ENCODE results near the gene C16orf54. TPM values are rescaled to one million over a fixed set of nuclear protein-coding genes. Genes with fewer than 3 reads are reported as not detected.
"Not testable (repeated sequence)": the region's sequence is repeated elsewhere in the genome, so short reads cannot be mapped to it uniquely, and the experiment has no call there.

The C16orf54 gene
- total RNA-seq, 2 donors from 2014 or later, result 1.7 TPM

GRCh38 chr16:29738514-29738913 is 7.3 kb downstream of the C16orf54 start:
- peak overlapping the region; percentile 43 for H3K27ac ChIP-seq
- DNase-seq, result peak; percentile 63

GRCh38 chr16:29737713-29738112 is 8.1 kb downstream of the C16orf54 start:
- intact Hi-C loops (cut with DNase I), result no loop called here
- H3K4me1 ChIP-seq, result peaks cover 21% of the 10 kb centered on the region
- peak overlapping the region; percentile 43 for H3K27ac ChIP-seq
- TF ChIP-seq, protein P1, sequence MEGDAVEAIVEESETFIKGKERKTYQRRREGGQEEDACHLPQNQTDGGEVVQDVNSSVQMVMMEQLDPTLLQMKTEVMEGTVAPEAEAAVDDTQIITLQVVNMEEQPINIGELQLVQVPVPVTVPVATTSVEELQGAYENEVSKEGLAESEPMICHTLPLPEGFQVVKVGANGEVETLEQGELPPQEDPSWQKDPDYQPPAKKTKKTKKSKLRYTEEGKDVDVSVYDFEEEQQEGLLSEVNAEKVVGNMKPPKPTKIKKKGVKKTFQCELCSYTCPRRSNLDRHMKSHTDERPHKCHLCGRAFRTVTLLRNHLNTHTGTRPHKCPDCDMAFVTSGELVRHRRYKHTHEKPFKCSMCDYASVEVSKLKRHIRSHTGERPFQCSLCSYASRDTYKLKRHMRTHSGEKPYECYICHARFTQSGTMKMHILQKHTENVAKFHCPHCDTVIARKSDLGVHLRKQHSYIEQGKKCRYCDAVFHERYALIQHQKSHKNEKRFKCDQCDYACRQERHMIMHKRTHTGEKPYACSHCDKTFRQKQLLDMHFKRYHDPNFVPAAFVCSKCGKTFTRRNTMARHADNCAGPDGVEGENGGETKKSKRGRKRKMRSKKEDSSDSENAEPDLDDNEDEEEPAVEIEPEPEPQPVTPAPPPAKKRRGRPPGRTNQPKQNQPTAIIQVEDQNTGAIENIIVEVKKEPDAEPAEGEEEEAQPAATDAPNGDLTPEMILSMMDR (IDR thresholded peaks at IDR 0.05), result no peak
- H3K4me3 ChIP-seq, result no peak overlapping the region
- H3K9ac ChIP-seq (ENCODE audit: low read depth in 2 of 2, low read length in 2 of 2), result no peak overlapping the region
- H3K36me3 ChIP-seq, result no peaks in the 10 kb centered on the region
- no peaks in the 10 kb centered on the region for H3K9me3 ChIP-seq
- peak; percentile 39 for DNase-seq
- H3K27me3 ChIP-seq, result no peaks in the 10 kb centered on the region

More at GRCh38 chr16:29738514-29738913, 7.3 kb downstream of the C16orf54 start:
- H3K4me3 ChIP-seq, result no peak overlapping the region
- H3K4me1 ChIP-seq, result peaks cover 21% of the 10 kb centered on the region
- TF ChIP-seq, protein P1 (IDR thresholded peaks at IDR 0.05), result no peak
- intact Hi-C loops (cut with DNase I), result no loop called here
- no peaks in the 10 kb centered on the region for H3K36me3 ChIP-seq
- H3K9ac ChIP-seq (ENCODE audit: low read depth in 2 of 2, low read length in 2 of 2), result peak overlapping the region in 1 of 2 donors; percentile 46
- no peaks in the 10 kb centered on the region for H3K9me3 ChIP-seq
- H3K27me3 ChIP-seq, result no peaks in the 10 kb centered on the region

DNA sequence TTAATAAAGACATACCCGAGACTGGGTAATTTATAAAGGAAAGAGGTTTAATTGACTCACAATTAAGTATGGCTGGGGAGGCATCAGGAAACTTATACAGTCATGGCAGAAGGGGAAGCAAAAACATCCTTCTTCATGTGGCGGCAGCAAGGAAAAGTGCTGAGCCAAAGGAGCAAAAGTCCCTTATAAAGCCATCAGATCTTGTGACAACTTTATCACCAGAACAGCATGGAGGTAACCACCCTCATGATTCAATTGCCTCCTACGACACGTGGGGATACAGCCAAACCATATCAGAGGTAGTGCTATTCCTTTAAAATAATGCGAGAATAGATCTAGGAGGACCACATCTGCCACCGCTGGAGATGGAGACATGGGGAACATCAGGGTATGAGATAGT is 9.0 kb downstream of the C16orf54 start:
- Histone ChIP-seq H3K27ac (peak overlapping the region; percentile 16), H3K4me1 (peaks cover 21% of the 10 kb centered on the region), H3K4me3 (no peak overlapping the region), H3K9me3 (no peaks in the 10 kb centered on the region), H3K27me3 (no peaks in the 10 kb centered on the region), H3K36me3 (no peaks in the 10 kb centered on the region), H3K9ac (ENCODE audit: low read depth in 2 of 2, low read length in 2 of 2) (no peak overlapping the region)
- intact Hi-C loops (cut with DNase I), result no loop called here
- TF ChIP-seq, protein P1 (IDR thresholded peaks at IDR 0.05), result no peak
- DNase-seq, result peak; percentile 60

- peaks cover 21% of the 10 kb centered on the region for H3K4me1 ChIP-seq
- peak overlapping the region; percentile 16 for H3K27ac ChIP-seq
- H3K4me3 ChIP-seq, result no peak overlapping the region
- H3K9me3 ChIP-seq, result no peaks in the 10 kb centered on the region
- H3K36me3 ChIP-seq, result no peaks in the 10 kb centered on the region
- H3K9ac ChIP-seq (ENCODE audit: low read depth in 2 of 2, low read length in 2 of 2), result no peak overlapping the region
- no peak for DNase-seq
- no peaks in the 10 kb centered on the region for H3K27me3 ChIP-seq
- TF ChIP-seq, protein P1 (IDR thresholded peaks at IDR 0.05), result no peak
- intact Hi-C loops (cut with DNase I), result no loop called here
Measured at GRCh38 chr16:29736112-29736511, 9.7 kb downstream of the C16orf54 start.

DNA sequence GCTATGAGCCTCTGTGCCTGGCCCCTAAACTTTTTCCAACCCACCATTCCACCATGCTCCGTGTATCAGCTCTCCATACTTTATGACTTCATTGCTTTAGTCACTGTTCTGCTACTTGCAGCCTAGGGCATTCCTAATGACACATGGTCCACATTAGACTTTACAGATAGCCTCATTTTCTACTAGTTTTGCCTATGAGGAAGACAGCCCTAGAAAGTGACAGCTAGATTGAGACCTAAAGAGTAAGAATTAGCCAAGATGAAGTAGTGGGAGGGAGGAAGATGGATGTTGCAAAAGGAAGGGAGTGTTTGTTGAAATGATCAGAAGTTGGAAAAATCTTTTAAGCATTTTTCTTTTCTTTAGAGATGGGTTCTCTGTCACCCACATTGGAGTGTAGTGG is 11.0 kb downstream of the C16orf54 start:
- TF ChIP-seq, protein P1 (IDR thresholded peaks at IDR 0.05), result no peak
- H3K4me1 ChIP-seq, result peaks cover 17% of the 10 kb centered on the region
- no peak overlapping the region for H3K9ac ChIP-seq (ENCODE audit: low read depth in 2 of 2, low read length in 2 of 2)
- intact Hi-C loops (cut with DNase I), result no loop called here
- no peak overlapping the region for H3K27ac ChIP-seq
- no peaks in the 10 kb centered on the region for H3K36me3 ChIP-seq
- H3K9me3 ChIP-seq, result no peaks in the 10 kb centered on the region
- DNase-seq, result no peak
- H3K4me3 ChIP-seq, result no peak overlapping the region
- H3K27me3 ChIP-seq, result no peaks in the 10 kb centered on the region

GRCh38 chr16:29731768-29732601 is 13.8 kb downstream of the C16orf54 start:
- DNase-seq; H3K9ac ChIP-seq (ENCODE audit: low read depth in 2 of 2, low read length in 2 of 2); H3K27me3 ChIP-seq; H3K4me1 ChIP-seq; H3K9me3 ChIP-seq; H3K36me3 ChIP-seq; H3K4me3 ChIP-seq; H3K27ac ChIP-seq; intact Hi-C loops (cut with DNase I): not testable (repeated sequence)
